CD4-positive, CD25-positive, alpha-beta regulatory T cell (primary cell): ENCODE measurements around the gene QSOX2. TPM values are rescaled to one million over a fixed set of nuclear protein-coding genes. Genes with fewer than 3 reads are reported as not detected.

ENCODE experiments used
- ATAC-seq, 2 donors: fragments of 150-1000 bp; cut with Tn5 transposase; one replicate each; pipeline ENCODE4 v1.10.0; 2021; ENCODE audit warnings: low read depth in 2 of 2, moderate number of reproducible peaks in 2 of 2, moderate library complexity in 1 of 2
- DNase-seq, 3 donors: peaks; one replicate each; pipeline versions ENCODE4 v3.0.0 to v3.0.0-alpha.2; 2012 to 2022; ENCODE audit warnings: mixed read lengths in 1 of 3
- H3K27ac ChIP-seq: one replicate; pipeline ENCODE4 v1.7.0; 2013; ENCODE audit warnings: mild to moderate bottlenecking, low read length; ENCODE audit not compliant: insufficient read depth, poor library complexity, severe bottlenecking
- H3K27me3 ChIP-seq: one replicate; pipeline ENCODE4 v1.7.0; 2013; ENCODE audit warnings: low read length; ENCODE audit not compliant: control insufficient read depth, insufficient read depth
- H3K36me3 ChIP-seq: one replicate; pipeline ENCODE4 v1.7.0; 2013; ENCODE audit warnings: mild to moderate bottlenecking, low read length, moderate library complexity; ENCODE audit not compliant: control insufficient read depth, insufficient read depth
- H3K4me1 ChIP-seq: 2 replicates; pipeline ENCODE4 v1.7.0; 2013; ENCODE audit warnings: mild to moderate bottlenecking, low read length; ENCODE audit not compliant: insufficient read depth, control insufficient read depth, poor library complexity, severe bottlenecking
- H3K4me3 ChIP-seq: one replicate; pipeline ENCODE4 v1.7.0; 2013; ENCODE audit warnings: low read depth, mild to moderate bottlenecking, low read length, moderate library complexity
- H3K9me3 ChIP-seq, 2 experiments: 1 replicate in 1 of 2; 2 replicates in 1 of 2; pipeline ENCODE4 v1.7.0; 2013; ENCODE audit warnings: low read length in 2 of 2, mild to moderate bottlenecking in 1 of 2, moderate library complexity in 1 of 2; ENCODE audit not compliant: control insufficient read depth in 2 of 2
- H3K27ac Mint-ChIP-seq, 3 donors: one replicate each; pipeline ENCODE4 v1.8.0; 2020 to 2022; ENCODE audit warnings: mild to moderate bottlenecking in 3 of 3, mixed read lengths in 3 of 3, moderate library complexity in 2 of 3
- H3K27me3 Mint-ChIP-seq: one replicate; pipeline ENCODE4 v1.8.0; 2022; ENCODE audit warnings: mild to moderate bottlenecking, mixed read lengths
- H3K36me3 Mint-ChIP-seq: one replicate; pipeline ENCODE4 v1.8.0; 2020; ENCODE audit warnings: mixed read lengths
- H3K4me1 Mint-ChIP-seq, 4 donors: one replicate each; pipeline ENCODE4 v1.8.0; 2020 to 2022; ENCODE audit warnings: mixed read lengths in 4 of 4, mild to moderate bottlenecking in 1 of 4
- H3K4me3 Mint-ChIP-seq, 4 donors: one replicate each; pipeline ENCODE4 v1.8.0; 2020 to 2022; ENCODE audit warnings: mild to moderate bottlenecking in 4 of 4, mixed read lengths in 4 of 4, moderate library complexity in 3 of 4
- H3K9me3 Mint-ChIP-seq, 7 donors: one replicate each; pipeline ENCODE4 v1.8.0; 2020 to 2022; ENCODE audit warnings: mixed read lengths in 7 of 7, mild to moderate bottlenecking in 3 of 7, moderate library complexity in 2 of 7
- polyA plus RNA-seq, 4 donors: library from polyadenylated mRNA; unstranded; fragments of 300-500 nt; fragmentation: Illumina TruSeq; gene quantifications; one replicate each; pipeline ENCODE4 v1.2.3, GENCODE V29; 2021
- total RNA-seq: library from RNA; stranded (reverse); gene quantifications from one replicate; pipeline ENCODE4 v1.2.3, GENCODE V29; 2022

The QSOX2 gene
- total and polyA plus RNA-seq, 5 donors from 2014 or later: 0.33 to 16.6 (median 0.46) TPM

DNA sequence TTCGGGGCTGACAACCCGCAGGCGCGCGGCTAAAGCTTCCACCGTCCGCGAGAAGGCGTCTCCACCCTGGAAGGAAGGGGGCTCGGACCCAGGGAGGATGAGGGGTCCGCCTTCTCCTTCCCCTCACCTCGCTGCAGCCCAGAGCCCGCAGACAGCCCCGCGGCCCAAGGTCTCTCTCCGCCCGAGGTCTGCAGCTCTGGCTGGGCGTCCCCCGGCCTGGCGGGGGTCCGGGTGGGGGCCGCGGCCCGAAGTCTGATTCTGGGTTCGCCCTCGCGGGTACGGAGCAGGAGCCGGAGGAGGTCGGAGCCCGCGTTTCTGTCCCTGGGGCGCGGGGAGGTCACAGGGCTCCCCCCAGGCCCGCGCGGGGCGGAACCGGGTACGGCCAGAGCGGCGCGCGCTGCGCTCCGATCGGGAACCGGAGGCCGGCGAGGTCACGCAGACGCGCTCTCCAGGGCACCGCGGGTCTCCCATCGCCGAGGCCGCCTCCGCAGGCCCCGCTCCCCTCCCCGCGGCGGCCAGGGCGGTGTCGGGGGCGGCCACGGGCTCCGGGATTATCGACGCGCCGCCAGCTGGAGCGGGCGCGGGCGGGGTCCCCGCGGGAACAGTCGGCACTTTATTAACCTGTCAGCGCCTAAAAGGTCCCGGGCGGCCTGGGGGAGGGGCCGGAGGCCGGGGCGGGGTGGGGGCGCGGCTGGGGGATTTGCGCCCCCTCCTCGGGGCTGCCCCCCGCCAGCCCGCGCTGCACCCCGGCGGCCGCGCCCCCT, 52.3 kb downstream of the QSOX2 start:
- Mint-ChIP-seq H3K27ac (no peak overlapping the region), H3K9me3 (no peaks in the 10 kb centered on the region), H3K27me3 (peaks cover 62% of the 10 kb centered on the region), H3K4me3 (no peak overlapping the region), H3K4me1 (peaks cover 0 to 8% (median 0%) of the 10 kb centered on the region in 4 donors), H3K36me3 (no peaks in the 10 kb centered on the region)
- Histone ChIP-seq H3K36me3 (no peaks in the 10 kb centered on the region), H3K4me1 (no peaks in the 10 kb centered on the region), H3K9me3 (no peaks in the 10 kb centered on the region), H3K27me3 (peaks cover 4% of the 10 kb centered on the region), H3K4me3 (no peak overlapping the region), H3K27ac (no peak overlapping the region)
- ATAC-seq (no peak), DNase-seq (no peak)

DNA sequence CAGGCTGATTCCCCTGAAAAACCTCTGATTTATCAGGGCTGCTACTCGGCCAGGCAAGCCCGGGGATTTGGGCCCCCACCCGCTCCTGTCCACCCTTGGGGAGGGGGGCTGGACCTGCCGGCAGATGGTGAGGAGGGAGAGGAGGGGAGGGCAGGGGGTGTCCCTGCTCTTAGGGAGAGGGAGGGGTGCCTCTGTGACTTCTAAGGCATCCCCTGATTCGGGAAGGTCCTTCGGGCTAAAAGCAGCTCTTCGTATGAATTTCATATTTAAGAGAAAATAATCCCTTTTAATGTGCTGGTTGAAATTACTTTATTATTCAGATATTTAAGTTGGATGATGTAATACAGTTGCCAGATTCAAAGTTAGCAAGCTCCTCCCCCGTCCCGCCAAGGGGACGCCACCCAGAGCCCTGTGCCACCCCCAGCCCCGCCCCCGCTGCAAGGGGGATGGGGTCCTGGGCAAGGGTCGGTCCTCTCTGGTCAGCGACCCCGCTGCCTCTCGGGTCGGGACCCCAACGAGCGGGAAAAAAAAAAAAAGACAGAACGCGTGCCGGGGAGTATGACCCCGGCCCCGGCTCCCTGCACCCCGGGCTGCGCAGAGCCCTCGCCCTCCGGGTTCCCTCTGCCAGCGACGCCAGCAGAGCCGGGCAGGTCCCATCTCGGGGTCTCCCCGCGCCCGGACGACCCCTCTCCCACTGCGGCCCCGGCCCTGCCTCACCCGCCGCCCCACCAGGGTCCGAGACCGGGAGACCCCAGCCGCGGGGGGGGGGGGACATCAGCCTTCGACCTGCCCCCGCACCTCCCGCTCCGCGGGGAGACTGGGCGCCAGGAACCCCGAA, 53.1 kb downstream of the QSOX2 start:
- Mint-ChIP-seq H3K36me3 (no peaks in the 10 kb centered on the region), H3K4me1 (peaks cover 0 to 6% (median 0%) of the 10 kb centered on the region in 4 donors), H3K27ac (no peak overlapping the region), H3K4me3 (no peak overlapping the region), H3K27me3 (peaks cover 54% of the 10 kb centered on the region), H3K9me3 (no peaks in the 10 kb centered on the region)
- Histone ChIP-seq H3K4me3 (no peak overlapping the region), H3K4me1 (no peaks in the 10 kb centered on the region), H3K27ac (no peak overlapping the region), H3K27me3 (peaks cover 4% of the 10 kb centered on the region), H3K9me3 (no peaks in the 10 kb centered on the region), H3K36me3 (no peaks in the 10 kb centered on the region)
- no peak for DNase-seq
- ATAC-seq: no peak

- Mint-ChIP-seq H3K27ac (no peak overlapping the region), H3K4me1 (peaks cover 0 to 6% (median 0%) of the 10 kb centered on the region in 4 donors), H3K27me3 (peaks cover 55% of the 10 kb centered on the region), H3K36me3 (no peaks in the 10 kb centered on the region), H3K4me3 (no peak overlapping the region), H3K9me3 (peaks cover 0 to 1% (median 0%) of the 10 kb centered on the region in 7 donors)
- Histone ChIP-seq H3K27ac (no peak overlapping the region), H3K4me1 (no peaks in the 10 kb centered on the region), H3K36me3 (no peaks in the 10 kb centered on the region), H3K4me3 (no peak overlapping the region), H3K9me3 (no peaks in the 10 kb centered on the region), H3K27me3 (peaks cover 4% of the 10 kb centered on the region)
- ATAC-seq: no peak
- DNase-seq: no peak
Measured at GRCh38 chr9:136191960-136192286, 53.7 kb downstream of the QSOX2 start.

GRCh38 chr9:136191099-136191959, 54.3 kb downstream of the QSOX2 start:
- Histone ChIP-seq H3K4me1 (no peaks in the 10 kb centered on the region), H3K36me3 (no peaks in the 10 kb centered on the region), H3K27ac (no peak overlapping the region), H3K9me3 (no peaks in the 10 kb centered on the region), H3K27me3 (peaks cover 4% of the 10 kb centered on the region), H3K4me3 (no peak overlapping the region)
- no peak for DNase-seq
- ATAC-seq: no peak
- Mint-ChIP-seq H3K27me3 (peaks cover 51% of the 10 kb centered on the region), H3K9me3 (peaks cover 0 to 1% (median 0%) of the 10 kb centered on the region in 7 donors), H3K27ac (no peak overlapping the region), H3K4me1 (peaks cover 0 to under 1% (median 0%) of the 10 kb centered on the region in 4 donors), H3K4me3 (no peak overlapping the region), H3K36me3 (no peaks in the 10 kb centered on the region)

DNA sequence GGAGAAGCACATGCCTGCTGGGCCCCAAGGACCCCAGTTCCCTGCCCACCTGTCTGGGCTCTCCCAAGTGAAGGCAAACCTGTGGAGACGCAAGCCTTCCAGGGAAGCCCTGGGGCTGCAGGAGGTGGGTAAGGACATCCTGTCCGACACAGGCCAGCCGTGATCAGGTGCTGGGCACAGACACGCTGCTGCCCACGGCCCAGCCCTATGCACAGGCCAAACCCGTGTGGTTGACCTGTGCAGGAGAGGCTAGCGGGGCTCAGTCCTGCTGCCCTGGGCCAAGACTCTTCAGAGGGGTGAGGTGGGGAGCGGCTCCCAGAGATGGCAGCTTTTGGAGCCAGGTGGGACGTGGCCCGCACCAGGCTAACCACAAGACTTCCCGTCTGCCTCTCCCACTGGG, 55.0 kb downstream of the QSOX2 start:
- peaks cover 4% of the 10 kb centered on the region for H3K27me3 ChIP-seq
- peaks cover 45% of the 10 kb centered on the region for H3K27me3 Mint-ChIP-seq

DNA sequence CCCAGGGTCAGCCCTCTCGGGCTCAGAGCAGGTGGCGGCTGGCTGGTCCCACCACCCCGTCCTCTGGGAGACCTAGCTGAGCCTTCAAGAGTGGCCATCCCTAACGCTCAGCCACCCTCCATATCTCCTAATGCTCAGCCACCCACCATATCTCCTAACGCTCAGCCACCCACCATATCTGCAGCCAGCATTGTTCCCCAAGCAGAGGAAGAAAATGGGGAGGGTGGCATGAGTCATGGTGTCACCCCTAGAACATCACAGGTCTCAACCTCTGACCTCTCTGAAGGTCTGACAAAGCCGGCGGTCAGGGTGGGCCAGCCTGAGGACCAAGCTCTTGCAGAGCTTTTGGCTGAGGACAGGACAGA, 55.4 kb downstream of the QSOX2 start:
- no peaks in the 10 kb centered on the region for H3K36me3 ChIP-seq
- H3K27me3 Mint-ChIP-seq: peaks cover 44% of the 10 kb centered on the region

More for the DNA sequence above, 55.0 kb downstream of the QSOX2 start:
- Histone ChIP-seq H3K27ac (no peak overlapping the region), H3K36me3 (no peaks in the 10 kb centered on the region), H3K9me3 (no peaks in the 10 kb centered on the region), H3K4me1 (no peaks in the 10 kb centered on the region), H3K4me3 (no peak overlapping the region)
- no peaks in the 10 kb centered on the region for H3K36me3 Mint-ChIP-seq
- H3K27ac Mint-ChIP-seq: no peak overlapping the region
- DNase-seq (no peak), ATAC-seq (no peak)
- peaks cover 0 to 1% (median 0%) of the 10 kb centered on the region in 7 donors for H3K9me3 Mint-ChIP-seq
- H3K4me1 Mint-ChIP-seq: no peaks in the 10 kb centered on the region
- H3K4me3 Mint-ChIP-seq: no peak overlapping the region

DNA sequence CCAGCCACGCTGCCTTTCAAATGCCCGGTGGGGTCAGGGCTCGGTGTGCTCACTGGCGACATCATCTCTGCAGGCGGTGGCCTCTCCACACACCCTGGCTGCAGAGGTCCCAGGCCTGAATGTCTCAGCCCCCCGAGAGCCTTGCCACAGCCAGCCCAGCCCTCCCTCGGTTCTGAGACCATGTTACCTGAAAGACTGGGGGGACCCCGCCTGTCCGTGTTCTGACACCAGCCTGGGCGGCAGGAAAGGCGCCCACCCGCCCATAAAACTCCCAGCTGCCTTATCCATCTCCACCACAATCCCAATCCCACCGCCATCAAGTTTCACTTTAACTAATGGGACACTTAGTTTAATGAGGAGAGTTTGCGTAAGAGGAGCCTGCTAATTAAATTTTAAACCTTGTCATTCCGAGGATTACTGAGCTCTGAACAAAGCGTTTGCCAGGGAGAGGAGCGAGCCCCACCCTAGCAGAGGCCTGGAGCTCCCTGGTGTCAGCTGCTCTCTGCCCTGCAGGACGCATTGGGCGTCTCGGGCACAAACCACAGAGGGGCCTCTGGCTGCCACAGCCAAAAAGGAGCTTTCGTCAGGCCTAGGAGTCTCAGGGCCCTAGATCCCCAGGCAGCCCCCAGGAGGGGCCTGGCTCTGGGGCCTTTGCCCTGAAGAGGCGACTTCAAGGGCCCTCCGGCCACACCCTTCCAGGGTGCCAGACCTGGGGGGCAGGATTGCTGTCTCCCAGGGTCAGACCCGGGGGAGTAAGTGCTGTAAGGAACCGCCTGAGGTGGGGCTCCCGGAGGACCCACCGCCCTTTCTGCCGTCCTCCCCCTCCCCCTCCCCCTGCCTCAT, 56.0 kb downstream of the QSOX2 start:
- Mint-ChIP-seq H3K27ac (no peak overlapping the region), H3K36me3 (no peaks in the 10 kb centered on the region), H3K4me3 (no peak overlapping the region), H3K4me1 (no peaks in the 10 kb centered on the region), H3K9me3 (peaks cover 0 to 1% (median 0%) of the 10 kb centered on the region in 7 donors), H3K27me3 (peaks cover 39% of the 10 kb centered on the region)
- H3K4me3 ChIP-seq: no peak overlapping the region
- no peak overlapping the region for H3K27ac ChIP-seq
- H3K4me1 ChIP-seq: no peaks in the 10 kb centered on the region
- no peaks in the 10 kb centered on the region for H3K36me3 ChIP-seq
- peaks cover 4% of the 10 kb centered on the region for H3K27me3 ChIP-seq
- ATAC-seq (no peak), DNase-seq (no peak)
- no peaks in the 10 kb centered on the region for H3K9me3 ChIP-seq

More for the DNA sequence above, 55.4 kb downstream of the QSOX2 start:
- DNase-seq (no peak), ATAC-seq (no peak)
- Histone ChIP-seq H3K27ac (no peak overlapping the region), H3K27me3 (peaks cover 4% of the 10 kb centered on the region), H3K4me3 (no peak overlapping the region), H3K4me1 (no peaks in the 10 kb centered on the region), H3K9me3 (no peaks in the 10 kb centered on the region)
- Mint-ChIP-seq H3K9me3 (peaks cover 0 to 1% (median 0%) of the 10 kb centered on the region in 7 donors), H3K27ac (no peak overlapping the region), H3K4me3 (no peak overlapping the region), H3K36me3 (no peaks in the 10 kb centered on the region), H3K4me1 (no peaks in the 10 kb centered on the region)
